ENCODE measurements around the gene CTSW.
A peak's percentile ranks its signal among the peaks of the same experiment; 100 is the strongest.

CTSW gene

DNA sequence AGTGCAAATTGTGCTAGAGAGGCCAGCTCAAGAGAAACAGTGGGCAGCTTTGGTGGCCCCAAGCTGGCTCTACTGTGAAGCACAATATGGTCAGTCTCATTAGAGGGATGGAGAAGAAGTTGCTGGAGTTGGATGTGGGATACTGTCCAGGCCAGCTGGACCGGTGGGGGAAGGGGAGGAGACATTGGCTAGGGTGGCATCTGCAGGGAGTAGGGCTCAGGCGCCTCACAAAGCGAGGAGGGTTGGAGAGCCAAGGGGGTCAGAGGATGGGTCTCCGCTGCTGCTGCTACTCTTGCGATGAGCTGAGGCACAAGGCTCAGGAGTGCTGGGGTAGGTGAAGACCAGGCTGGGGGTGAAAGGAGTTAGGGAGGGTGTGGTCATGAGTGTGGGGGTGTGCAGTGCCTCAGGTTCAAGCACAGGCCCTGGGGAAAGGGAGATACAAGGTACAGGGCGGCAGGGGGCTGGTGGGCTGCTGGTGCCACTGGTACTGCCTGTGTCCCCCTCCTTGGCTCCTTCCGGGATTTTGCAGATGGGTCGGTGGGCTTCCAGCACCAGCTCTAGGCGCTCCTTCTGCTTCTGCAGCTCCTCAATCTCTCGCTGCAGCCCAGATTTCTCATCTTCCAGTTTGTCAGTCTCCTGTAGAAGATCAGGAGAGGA, 13.2 kb downstream of the CTSW start:
- no peak for DNase-seq (ENCODE audit: low spot score)
- TF ChIP-seq, protein P1, sequence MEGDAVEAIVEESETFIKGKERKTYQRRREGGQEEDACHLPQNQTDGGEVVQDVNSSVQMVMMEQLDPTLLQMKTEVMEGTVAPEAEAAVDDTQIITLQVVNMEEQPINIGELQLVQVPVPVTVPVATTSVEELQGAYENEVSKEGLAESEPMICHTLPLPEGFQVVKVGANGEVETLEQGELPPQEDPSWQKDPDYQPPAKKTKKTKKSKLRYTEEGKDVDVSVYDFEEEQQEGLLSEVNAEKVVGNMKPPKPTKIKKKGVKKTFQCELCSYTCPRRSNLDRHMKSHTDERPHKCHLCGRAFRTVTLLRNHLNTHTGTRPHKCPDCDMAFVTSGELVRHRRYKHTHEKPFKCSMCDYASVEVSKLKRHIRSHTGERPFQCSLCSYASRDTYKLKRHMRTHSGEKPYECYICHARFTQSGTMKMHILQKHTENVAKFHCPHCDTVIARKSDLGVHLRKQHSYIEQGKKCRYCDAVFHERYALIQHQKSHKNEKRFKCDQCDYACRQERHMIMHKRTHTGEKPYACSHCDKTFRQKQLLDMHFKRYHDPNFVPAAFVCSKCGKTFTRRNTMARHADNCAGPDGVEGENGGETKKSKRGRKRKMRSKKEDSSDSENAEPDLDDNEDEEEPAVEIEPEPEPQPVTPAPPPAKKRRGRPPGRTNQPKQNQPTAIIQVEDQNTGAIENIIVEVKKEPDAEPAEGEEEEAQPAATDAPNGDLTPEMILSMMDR (conservative IDR thresholded peaks at IDR 0.05; ENCODE audit: low read depth), result no peak
- ChIA-PET CTCF (interaction anchor here (0.8 kb wide), 1 partner anchor 97 kb away, joined by 8 read pairs; no protein-coding TSS in a partner anchor), POLR2A (ENCODE audit: low non-redundant PET) (interaction anchor here (0.5 kb wide), 2 partner anchors 9 to 83 kb away, joined by 3 read pairs; no protein-coding TSS in a partner anchor)
- H3K27ac ChIP-seq, result peak overlapping the region; percentile 95

DNA sequence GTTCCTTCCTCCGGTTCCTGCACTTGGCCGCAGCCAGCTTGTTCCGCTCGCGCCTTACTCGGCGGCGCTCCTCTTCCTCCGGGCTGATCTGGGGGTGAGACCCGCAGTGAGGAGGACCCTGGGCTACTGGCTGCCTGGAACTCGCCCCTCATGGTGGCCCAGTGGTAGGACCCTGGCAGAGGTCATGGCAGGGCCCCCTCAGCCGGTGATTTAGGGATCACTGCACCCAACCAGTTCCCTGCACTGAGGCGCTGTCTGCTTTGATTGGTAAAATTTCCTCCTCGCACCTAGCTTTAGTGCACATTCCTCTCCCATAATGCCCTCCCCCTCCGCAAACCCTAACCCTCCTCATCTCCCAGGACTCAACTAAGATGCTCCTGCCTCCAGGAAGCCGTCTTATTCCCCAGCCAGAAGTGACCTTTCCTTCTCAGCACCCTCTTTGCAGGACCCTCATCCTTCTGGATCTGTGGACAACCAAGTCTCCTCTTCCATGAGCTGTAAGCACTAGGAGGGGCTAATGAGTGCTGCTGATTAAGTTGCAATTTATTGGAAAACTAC, 14.5 kb downstream of the CTSW start:
- H3K27ac ChIP-seq, result peak overlapping the region; percentile 95
- POLR2A ChIA-PET (ENCODE audit: low non-redundant PET), result interaction anchor here (0.6 kb wide), 1 partner anchor 175 kb away, joined by 3 read pairs; no protein-coding TSS in a partner anchor
- no peak for DNase-seq (ENCODE audit: low spot score)
- CTCF ChIA-PET, result interaction anchor here (0.6 kb wide), 3 partner anchors 117 to 1914 kb away, joined by 3 to 5 read pairs (median 4); partner anchors contain the start of gene SF3B2
- TF ChIP-seq, protein P1 (conservative IDR thresholded peaks at IDR 0.05; ENCODE audit: low read depth), result no peak

DNA sequence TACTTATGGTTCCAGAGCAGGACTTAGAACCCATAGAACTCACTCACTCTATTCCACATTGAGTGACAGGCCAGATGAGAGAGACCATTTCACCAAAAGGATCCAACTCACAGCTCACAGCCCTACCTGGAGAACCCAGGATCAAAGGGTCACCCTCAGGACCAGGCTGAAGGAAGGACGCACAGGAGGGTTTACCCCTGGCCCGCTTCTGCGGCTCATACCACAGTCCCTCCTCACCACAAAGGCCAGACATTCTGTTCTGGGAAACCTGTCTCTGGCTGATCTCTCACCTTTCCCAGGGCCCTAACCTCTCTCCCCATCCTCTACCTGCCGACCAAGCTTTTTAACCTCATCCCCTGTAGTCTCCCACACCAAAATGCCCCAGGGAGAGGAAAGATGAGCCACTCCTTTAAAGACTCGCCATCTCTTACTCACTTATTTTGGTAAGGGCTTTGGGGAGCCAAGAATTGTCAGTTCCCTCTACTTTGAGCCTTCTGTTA, 15.9 kb downstream of the CTSW start:
- peak overlapping the region; percentile 95 for H3K27ac ChIP-seq
- TF ChIP-seq, protein P1 (conservative IDR thresholded peaks at IDR 0.05; ENCODE audit: low read depth), result no peak
- DNase-seq (ENCODE audit: low spot score), result no peak
- ChIA-PET POLR2A (ENCODE audit: low non-redundant PET) (no interaction called here), CTCF (interaction anchor here (0.6 kb wide), 1 partner anchor 136 kb away, joined by 3 read pairs; no protein-coding TSS in a partner anchor)

DNA sequence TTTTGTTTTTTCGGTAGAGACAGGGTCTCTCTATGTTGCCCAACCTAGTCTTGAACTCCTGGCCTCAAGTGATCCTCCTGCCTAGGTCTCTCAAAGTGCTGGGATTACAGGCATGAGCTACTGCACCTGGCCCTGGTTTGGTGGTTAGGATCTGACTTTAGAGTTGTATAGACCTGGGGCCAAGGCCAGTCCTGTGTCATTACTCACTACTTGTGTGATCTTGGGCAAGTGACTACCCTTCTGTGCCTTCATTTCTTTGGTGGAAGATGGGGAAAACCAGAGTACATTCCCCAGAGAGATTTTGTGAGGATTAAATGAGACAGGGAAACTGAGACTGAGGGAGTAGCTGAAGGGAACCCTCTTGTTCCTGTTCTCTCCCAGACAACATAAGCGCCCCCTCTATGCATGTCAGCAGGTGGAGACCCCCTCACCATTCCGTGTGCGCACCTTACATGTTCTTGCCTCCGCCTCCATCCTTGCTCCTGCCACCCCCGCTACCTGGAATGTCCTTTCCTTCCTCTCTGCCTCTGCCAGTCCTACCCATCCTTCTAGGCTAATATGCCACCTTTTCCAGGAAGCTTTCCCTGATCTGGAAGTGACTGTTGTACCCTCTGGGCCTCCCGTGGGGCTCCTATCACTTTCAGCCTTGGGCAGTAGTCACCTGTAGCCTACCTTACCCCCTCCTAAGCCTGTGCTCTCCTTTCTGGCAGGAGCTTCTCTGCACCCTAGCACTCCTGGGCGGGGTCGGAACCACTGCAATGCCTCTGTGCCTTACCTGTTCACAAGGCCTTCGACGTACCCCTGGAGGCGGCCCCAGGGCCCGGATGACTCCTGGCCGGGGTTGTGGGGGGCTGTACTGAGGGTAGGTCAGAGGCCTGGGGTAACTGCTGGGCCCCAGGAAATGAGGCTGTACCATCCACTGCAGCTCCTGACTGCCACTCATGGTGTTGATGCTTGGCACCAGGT, 16.7 kb downstream of the CTSW start:
- TF ChIP-seq, protein P1 (conservative IDR thresholded peaks at IDR 0.05; ENCODE audit: low read depth), result no peak
- DNase-seq (ENCODE audit: low spot score), result no peak
- peak overlapping the region; percentile 95 for H3K27ac ChIP-seq
- ChIA-PET POLR2A (ENCODE audit: low non-redundant PET) (interaction anchor here (1.7 kb wide), 1 partner anchor 19 kb away, joined by 5 read pairs; no protein-coding TSS in a partner anchor), CTCF (no interaction called here)

DNA sequence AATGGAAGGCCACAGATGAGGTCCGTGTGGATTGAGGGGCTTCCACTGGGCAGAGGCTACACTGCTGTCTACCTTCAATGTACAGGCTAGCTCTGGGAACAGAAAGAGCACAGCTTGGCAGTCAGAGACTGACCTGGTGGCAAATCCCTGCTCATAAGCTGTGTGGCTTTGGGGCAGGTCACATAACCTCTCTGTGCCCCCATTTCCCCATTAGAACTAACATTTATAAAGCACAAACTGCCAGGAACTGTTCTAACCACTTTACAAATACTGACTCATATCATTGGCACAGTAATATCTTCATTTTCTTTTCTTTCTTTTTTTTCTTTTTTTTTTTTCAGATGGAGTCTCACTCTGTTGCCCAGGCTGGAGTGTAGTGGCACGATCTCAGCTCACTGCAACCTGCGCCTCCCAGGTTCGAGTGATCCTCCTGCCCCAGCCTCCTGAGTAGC, 17.4 kb downstream of the CTSW start:
- H3K27ac ChIP-seq, result peak overlapping the region; percentile 95

More for the DNA sequence above, 17.4 kb downstream of the CTSW start:
- CTCF ChIA-PET, result interaction anchor here (0.6 kb wide), 1 partner anchor 11 kb away, joined by 3 read pairs; no protein-coding TSS in a partner anchor
- no peak for DNase-seq (ENCODE audit: low spot score)
- TF ChIP-seq, protein P1 (conservative IDR thresholded peaks at IDR 0.05; ENCODE audit: low read depth), result no peak
- POLR2A ChIA-PET (ENCODE audit: low non-redundant PET), result interaction anchor here (0.5 to 1.7 kb wide), 2 partner anchors 19 to 53 kb away, joined by 3 to 5 read pairs; no protein-coding TSS in a partner anchor

Data from RWPE1 (cell line).